NCI-H1092 (cell line): Measurements from ENCODE around the gene AMTN.

Source experiments
- DNase-seq: peaks from one replicate; lab custom pipeline; 2025; lab: John Stamatoyannopoulos, UW

Gene AMTN

DNA sequence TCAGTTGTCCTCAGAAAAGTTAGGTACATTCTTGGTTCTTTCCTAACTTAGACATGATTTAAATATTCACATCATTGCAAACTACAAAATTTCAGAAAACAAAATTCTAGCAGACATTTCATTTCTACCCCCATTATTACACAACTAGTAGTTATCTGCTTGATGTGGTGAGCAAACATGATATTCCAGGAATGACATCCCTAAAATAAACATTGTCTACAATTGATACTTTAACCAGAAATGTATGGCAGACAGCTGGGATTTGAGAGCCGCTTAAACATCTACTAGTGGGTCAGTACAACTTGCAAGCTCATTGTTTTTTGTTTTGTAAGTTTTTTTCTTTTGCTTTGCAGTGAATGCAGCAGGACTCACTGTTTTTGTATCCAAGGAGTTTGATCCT is 41.6 kb downstream of the AMTN start:
- no peak for DNase-seq

- DNase-seq: no peak
These were observed 45.7 kb downstream of the AMTN start for GRCh38 chr4:70564033-70564432.

DNA sequence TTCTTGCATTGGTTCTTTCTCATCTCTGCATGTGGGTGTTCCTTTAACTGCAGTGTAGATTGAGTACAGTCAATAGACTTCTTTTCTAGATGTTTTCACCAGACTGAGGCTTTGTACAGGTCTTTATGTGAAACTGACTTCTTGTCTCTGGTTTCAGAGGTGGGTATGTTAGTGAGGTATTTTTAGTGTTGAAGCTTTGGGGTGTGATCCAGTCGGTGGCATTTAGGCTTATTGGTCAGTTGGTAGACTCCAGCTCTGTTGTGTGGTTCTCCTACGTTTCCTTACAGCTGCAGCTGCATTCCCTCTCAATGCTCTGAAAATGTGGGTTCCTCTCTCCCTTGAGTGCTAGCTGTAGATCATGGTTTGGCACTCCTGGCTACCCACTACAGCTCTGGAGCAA is 52.4 kb downstream of the AMTN start:
- no peak for DNase-seq

DNA sequence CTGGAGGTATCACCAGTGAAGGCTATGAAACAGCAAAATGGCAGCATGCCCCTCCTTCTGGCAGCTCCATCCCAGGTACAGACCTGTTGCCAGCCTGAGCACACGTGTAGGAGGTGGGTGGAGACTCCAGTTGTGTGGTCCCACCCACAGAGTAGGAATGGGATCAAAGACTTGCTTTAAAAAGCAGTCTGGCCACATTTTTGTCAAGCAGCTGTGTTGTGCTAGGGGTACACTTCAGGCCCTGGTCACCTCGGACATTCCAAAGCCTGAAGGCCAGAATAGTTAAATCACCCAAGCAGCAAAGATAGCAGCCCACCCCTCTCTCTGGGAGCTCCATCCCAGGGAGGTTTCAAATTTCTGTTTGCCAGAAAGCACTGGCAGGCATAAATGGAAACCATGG is 53.4 kb downstream of the AMTN start:
- no peak for DNase-seq

DNA sequence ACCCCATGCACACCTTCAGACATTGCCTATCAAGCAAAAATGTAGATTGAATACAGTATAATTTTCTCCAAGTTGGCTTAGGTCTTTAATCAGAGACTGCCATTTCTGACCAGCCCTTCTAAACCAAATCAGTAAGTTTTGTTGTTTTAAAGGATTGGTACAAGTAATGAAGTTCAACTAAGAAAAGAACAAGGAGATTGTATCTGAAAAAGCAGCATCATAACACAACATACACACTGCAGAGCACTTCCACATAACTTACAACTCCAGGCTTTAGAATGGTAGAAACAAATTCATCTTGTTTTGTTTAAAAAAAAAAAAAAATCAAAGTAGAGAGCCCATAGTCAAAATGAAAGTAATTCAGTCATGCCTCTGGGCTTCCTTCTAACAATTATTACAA is 57.6 kb downstream of the AMTN start:
- DNase-seq: no peak

- DNase-seq: no peak
These were observed 59.0 kb downstream of the AMTN start for GRCh38 chr4:70577220-70577927.

DNA sequence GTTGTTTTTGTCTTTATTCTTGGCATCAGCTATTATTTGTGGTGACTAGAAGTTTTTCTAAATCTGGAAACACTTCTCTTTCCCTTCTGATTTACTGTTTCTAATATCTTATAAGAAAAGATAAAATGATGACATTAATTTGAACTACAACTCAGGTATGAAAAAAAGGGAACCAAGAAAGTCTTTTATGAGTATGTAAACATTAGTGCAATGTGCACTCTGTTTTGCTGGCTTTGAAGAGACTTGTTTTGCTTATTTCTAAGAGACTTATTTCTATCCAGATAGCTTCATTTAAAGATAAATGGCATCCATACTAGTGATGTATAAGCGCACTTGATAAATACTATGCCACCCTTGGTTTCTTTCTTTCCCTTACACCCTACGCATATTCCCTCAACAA is 63.6 kb downstream of the AMTN start:
- no peak for DNase-seq
